Measurements from ENCODE around the gene DDX5. TPM values are rescaled to one million over a fixed set of nuclear protein-coding genes. Genes with fewer than 3 reads are reported as not detected.
A peak's percentile ranks its signal among the peaks of the same experiment; 100 is the strongest.

Gene DDX5
- total and polyA plus RNA-seq, 2 of the 4 experiments (the other 2 are of a cell fraction): 253 to 781 TPM

DNA sequence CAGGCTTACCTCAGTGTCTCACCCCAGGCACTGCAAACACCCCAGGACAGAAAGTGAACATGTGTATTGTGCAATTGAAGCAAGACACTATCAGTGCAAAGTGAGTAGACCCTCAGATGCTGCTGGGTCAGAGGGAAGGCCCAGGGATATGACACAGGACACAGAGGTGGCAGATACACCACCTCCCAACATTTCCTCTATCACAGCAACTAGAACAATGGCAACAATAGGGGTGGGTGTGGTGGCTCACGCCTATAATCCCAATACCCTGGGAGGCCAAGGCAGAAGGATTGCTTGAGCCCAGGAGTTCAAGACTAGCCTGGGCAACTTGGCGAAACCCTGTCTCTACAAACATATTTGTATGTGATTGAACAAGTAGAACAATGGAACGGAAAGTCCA is 34.6 kb downstream of the DDX5 start:
- no peak overlapping the region for H4K5ac ChIP-seq (ENCODE audit: low read depth, low read length)
- no peaks in the 10 kb centered on the region for H3K79me1 ChIP-seq (ENCODE audit: low read depth in 1 of 2, low read length in 2 of 2)
- no peak overlapping the region for H3K56ac ChIP-seq (ENCODE audit: extremely low read depth, insufficient read depth, low read length)
- H2AK5ac ChIP-seq (ENCODE audit: low read depth, low read length): no peak overlapping the region
- H2BK120ac ChIP-seq (ENCODE audit: low read depth, low read length): no peak overlapping the region
- H4K8ac ChIP-seq (ENCODE audit: low read depth in 2 of 2, low read length in 2 of 2): no peak overlapping the region
- DNase-seq (no peak), ATAC-seq (ENCODE audit: low read depth) (no peak)
- H2BK15ac ChIP-seq (ENCODE audit: low read depth, low read length): no peak overlapping the region
- H3K18ac ChIP-seq (ENCODE audit: low read depth, low read length): no peak overlapping the region
- peaks cover 8% of the 10 kb centered on the region for H3K27me3 ChIP-seq (ENCODE audit: control insufficient read depth, insufficient read depth, low read length)
- no TSS peak for BruUV-seq (replicated peaks)
- no peak overlapping the region for H3K14ac ChIP-seq (replicated peaks; ENCODE audit: low read depth, low read length)
- no peak overlapping the region for H3K27ac ChIP-seq (ENCODE audit: insufficient read depth, low read length)
- TF ChIP-seq NFE2L2 (IDR thresholded peaks at IDR 0.05; ENCODE audit: low read depth, low read length): no peak
- TF ChIP-seq CEBPB (IDR thresholded peaks at IDR 0.05; ENCODE audit: low read depth, low read length): peak; percentile 44; the same call in 1 of the 2 replicates
- H3K4me1 ChIP-seq (ENCODE audit: control insufficient read depth, insufficient read depth, low read length): no peaks in the 10 kb centered on the region
- CTCF ChIA-PET: no interaction called here
- no peak overlapping the region for H2BK5ac ChIP-seq (ENCODE audit: low read depth, low read length, poor library complexity, severe bottlenecking)
- no peak overlapping the region for H2AFZ ChIP-seq (replicated peaks; ENCODE audit: low read length, poor library complexity)
- no peak overlapping the region for H3K4me2 ChIP-seq (ENCODE audit: low read depth, low read length)
- POLR2A ChIA-PET (ENCODE audit: unreplicated experiment): no interaction called here
- H3K9me1 ChIP-seq (ENCODE audit: insufficient read depth, low read length): no peaks in the 10 kb centered on the region
- no peaks in the 10 kb centered on the region for H3K36me3 ChIP-seq (ENCODE audit: control insufficient read depth, insufficient read depth, low read length)
- WGBS, 2 experiments (ENCODE audit: extremely low coverage in 2 of 2, insufficient read length in 1 of 2): no CpG with 5 or more reads among the region's 3 CpGs
- no peak overlapping the region for H4K91ac ChIP-seq (ENCODE audit: insufficient read depth, low read depth, low read length)
- dilution Hi-C loops (cut with HindIII; ENCODE audit: low sequenced_read_pairs, unreplicated experiment) (no loop called here), intact Hi-C loops (cut with micrococcal nuclease) (no loop called here), in situ Hi-C loops (cut with MboI; ENCODE audit: low sequenced_read_pairs) (no loop called here)
- H3K4me3 ChIP-seq (ENCODE audit: insufficient read depth, low read depth, low read length): no peak overlapping the region
- no peak overlapping the region for H2BK20ac ChIP-seq (ENCODE audit: low read depth, low read length)
- H4K20me1 ChIP-seq (ENCODE audit: insufficient read depth, low read length): no peaks in the 10 kb centered on the region
- no peak overlapping the region for H2AK9ac ChIP-seq (replicated peaks; ENCODE audit: low read depth, low read length, poor library complexity)
- H3K23ac ChIP-seq (ENCODE audit: low read depth, low read length): no peak overlapping the region
- H3K9ac ChIP-seq (ENCODE audit: low read depth, low read length): no peak overlapping the region
- H3K9me3 ChIP-seq (ENCODE audit: control insufficient read depth, insufficient read depth, low read length): no peaks in the 10 kb centered on the region
- no peak overlapping the region for H3K4ac ChIP-seq (ENCODE audit: low read depth, low read length)

Measured in IMR-90 (cell line).